GM19351 (cell line): ENCODE results near the gene SPANXD.
"Not testable (repeated sequence)": the region's sequence is repeated elsewhere in the genome, so short reads cannot be mapped to it uniquely, and the experiment has no call there.

Source experiments
- ATAC-seq: cut with Tn5 transposase; IDR thresholded peaks from one replicate; pipeline ENCODE4 v1.9.1; 2021; ENCODE audit warnings: mild to moderate bottlenecking, moderate library complexity; ENCODE audit not compliant: unreplicated experiment

The SPANXD gene, protein sequence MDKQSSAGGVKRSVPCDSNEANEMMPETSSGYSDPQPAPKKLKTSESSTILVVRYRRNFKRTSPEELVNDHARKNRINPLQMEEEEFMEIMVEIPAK

DNA sequence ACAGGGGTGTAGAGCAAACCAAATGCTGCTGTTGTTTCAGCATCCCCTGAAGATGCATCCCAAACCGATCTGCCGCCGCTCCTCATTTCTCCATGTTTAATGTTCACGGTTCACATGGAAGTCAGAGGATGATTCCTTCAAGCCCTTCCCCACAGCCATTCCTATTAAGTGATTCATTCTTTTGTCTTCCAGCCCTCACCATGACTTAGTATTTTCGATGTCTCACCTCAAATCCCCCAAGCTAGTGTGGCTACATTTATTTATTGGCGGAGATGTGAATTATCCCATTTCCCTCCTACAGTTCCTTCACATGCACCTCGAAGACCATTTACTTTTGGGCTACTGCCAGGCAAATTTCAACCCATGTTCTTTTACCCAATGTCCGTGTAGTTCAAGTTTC, at the start of gene SPANXD:
Gene SPANXD, minus strand, starts transcription at position 101 of the 400 bp plus-strand sequence. CDS start 334 bp downstream, outside the sequence.
- not testable (repeated sequence) for ATAC-seq

DNA sequence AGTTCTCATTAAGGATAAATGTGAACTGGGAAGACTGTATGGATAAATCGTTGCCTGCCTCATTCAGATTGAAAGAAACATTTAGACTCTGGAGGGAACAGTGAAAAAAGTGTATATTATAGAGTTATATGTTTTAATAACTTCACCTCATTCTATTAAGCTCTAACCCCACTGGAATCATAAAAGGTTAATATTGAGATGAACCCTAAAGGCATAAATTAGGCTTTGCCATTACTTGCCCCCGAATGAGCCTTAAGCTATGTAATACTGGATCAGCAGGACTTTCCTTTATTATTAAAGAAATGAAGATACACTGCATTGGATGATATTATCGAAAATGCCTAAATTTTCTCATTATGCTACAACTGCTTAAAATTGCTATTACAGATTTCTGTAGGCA, 44.1 kb upstream of the SPANXD start:
- no peak for ATAC-seq

DNA sequence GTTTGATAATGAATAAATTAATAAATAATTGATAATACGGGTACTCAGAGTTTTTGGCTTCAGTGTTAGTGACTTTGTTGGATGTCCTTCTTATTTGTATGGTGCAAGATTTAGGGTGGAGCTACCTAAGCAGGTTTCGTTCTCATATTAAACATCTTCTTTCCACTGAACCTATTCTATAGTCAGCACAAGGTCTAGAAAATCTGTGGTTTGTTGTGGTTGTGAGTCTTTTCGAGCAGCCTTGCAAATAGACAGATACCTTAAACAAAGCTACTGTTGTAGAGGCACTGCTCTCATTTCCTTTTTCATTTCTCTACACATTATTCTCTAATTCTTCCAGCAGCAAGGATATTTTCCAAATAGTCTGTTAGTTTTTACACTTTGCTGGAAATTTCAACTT, 38.1 kb upstream of the SPANXD start:
- no peak for ATAC-seq

DNA sequence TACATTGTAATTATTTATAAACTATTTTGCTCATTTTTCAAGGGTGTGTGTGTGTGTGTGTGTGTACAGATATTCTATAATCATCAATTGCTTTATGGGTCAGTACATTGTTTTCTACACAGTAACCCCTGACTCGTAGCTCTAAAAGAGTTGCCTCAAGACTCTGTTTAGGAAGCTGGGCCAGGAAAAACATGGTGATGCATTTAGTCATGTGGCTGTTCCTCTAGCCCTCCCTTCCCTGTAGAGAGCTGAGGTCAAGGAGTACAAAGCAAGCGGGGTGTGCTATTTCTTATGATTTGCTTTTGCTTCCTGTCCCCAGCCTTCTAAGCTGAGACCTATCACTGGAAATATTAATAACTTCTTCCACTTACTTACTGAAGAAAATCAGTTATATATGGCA, 34.8 kb upstream of the SPANXD start:
- no peak for ATAC-seq

DNA sequence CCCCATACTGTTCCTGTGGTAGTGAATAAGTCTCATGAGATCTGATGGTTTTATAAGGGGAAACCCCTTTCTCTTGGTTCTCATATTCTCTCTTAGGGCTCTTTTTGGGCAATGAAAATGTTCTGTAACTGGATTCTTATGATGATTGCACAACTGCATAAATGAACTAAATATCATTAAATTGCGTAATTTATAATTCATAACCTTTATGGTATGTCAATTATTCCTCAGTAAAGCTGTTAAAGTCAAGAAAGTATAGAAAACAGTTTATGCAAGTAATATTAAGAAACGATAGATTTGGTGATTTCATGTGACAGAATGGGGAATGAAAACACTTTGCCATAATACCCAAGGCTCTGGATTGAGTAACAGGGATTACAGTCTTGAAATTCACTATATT, 33.5 kb upstream of the SPANXD start:
- ATAC-seq, result no peak

DNA sequence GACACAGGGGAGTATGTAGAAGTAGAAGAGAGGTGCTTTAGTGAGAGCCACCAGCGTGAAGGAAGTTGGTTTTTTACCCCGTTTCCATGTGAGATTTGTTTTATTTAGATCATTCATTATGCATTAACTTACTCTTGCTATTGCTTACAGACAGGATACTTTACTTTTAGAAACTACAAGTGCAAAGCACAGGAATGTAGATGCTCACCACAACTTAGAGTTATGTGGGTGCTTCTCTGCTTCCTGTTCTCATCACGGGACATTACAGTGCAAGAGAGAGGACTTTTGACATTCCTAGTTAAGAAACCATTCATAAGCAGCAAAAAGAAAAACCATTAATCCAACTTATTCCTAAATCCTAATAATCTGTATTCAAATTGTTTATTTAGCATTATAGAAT, 25.6 kb upstream of the SPANXD start:
- no peak for ATAC-seq

DNA sequence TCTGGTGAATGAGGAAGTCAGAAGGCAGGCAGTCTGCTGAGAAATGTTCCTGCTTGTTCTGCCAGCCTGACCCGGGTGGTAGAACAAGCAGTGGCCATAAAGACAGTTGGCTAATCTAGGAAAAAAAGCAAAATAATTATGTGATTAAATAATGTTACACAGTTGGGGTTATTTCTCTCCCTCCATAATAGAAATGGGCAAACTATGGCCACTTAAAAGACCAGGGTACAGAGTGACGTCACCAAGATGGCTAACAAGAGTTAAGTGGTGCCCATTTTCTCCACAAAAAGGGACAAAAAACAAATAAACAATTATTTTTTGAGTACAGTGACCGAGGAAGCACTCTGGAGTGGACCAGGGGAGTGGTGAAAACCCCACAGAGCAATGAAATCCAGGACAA, 16.1 kb upstream of the SPANXD start:
- no peak for ATAC-seq

DNA sequence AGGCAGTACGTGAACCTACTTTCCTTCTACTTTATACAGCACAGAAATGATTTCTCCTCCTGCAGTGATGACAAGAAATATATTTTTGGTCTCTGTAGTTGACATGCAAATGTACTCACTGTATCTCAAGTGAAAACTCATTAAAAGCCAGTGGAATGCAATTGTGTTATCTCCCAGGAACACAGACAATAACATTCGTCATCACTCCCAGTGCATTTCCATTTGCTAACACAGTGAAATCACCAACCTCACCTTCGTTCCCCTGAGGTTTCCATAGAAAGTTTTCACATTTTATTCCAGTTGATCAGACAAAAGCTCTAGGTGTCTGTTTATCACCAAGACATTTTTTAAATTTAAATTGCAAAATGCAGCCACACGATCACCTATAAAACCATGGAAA, 2.5 kb upstream of the SPANXD start:
- no peak for ATAC-seq

DNA sequence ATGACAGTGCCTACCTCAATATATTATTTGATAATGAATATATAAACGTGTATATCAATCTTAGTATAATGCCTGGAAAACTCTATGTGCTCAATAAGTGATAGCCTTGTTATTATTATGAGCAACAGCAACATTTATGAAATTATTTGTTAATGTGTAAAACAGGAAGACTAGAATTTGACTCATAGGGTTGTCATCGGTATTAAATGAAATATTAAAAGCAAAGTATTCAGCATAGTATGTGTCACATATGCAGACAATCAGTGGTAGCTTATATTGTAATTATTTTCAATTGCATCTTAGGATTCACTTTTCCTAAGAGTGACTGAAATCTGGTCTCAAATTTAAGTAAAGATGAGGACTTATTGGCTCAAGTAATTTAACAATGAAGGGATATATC, 24.6 kb downstream of the SPANXD start:
- ATAC-seq, result no peak

DNA sequence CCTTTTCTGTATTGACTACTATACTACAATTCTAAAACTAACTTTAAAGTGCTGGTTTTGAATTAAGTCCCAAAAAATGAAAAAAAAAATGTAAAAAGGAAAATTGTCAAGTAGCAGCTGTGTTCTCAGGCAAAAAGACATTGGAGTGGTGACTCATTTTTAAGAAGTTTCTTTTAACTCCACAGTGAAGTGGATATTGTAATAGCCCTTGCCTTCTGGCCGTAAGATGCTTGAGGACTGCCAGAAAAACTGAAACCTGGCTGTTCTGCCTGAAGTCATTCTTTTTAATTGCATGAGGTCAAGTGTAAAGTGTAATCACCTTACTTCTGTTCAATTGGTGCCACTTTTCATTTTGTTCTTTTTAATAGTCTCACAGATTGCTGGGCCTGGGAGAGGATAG, 28.9 kb downstream of the SPANXD start:
- ATAC-seq, result no peak

DNA sequence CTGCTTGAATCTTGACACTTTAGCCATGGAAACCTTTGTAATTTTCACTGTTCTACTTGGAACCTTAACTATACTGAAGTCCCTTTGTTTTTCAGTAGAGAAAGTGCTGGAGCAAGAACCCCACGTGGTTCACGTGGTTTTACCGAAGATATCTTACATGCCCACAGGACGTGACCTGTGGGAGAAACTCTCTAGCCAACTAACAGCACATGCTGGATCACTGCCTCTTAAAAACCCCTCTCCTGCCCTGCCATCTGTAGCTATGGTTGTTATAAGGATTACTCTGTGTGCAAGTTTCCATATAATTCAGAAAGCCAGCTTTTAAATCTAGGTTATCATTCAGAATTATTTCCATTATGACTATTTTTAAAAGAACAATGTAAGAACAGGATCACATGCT, 30.2 kb downstream of the SPANXD start:
- no peak for ATAC-seq

DNA sequence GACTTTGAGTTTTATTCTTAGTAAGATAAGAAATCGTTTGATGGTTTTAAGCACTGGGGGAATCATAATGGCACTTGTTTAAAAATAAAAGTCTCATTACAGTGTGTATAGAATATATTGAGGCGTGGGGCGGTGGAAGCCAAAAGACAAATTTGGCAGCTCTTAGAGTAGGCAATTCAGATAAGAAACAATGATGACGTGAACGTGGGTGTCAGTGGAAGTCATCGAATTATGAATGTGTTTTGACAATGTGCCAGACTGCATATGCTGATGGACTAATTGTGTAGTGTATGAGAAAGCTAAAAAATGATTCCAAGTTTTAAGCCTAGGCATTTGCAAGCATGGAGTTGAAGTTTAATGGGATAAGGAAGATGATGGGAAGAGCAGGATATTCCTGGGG, 35.8 kb downstream of the SPANXD start:
- ATAC-seq, result no peak

DNA sequence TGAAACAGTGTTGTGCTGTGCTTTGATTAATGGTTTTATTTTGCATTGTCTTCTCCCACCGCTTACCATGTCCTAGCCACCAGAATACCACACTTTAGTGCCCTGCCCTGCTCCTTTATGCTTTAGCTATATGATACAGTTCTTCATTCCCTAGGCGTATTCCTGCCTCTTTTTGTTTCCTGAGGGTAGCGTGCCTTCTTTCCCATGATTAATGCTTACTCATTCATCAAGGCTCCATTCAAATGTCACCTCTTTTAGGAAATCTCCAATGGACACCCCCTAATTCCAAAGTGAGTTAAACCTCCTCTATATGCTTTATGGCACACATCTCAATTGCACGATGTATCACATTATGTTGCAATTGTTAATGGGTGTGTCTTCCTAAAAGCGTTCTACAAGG, 46.3 kb downstream of the SPANXD start:
- no peak for ATAC-seq
